ENCODE measurements around the gene PIK3C2G.
"Not testable (repeated sequence)": the region's sequence is repeated elsewhere in the genome, so short reads cannot be mapped to it uniquely, and the experiment has no call there.

The PIK3C2G gene

GRCh38 chr12:18479256-18479655, 217.9 kb downstream of the PIK3C2G start:
- no peak for DNase-seq

DNA sequence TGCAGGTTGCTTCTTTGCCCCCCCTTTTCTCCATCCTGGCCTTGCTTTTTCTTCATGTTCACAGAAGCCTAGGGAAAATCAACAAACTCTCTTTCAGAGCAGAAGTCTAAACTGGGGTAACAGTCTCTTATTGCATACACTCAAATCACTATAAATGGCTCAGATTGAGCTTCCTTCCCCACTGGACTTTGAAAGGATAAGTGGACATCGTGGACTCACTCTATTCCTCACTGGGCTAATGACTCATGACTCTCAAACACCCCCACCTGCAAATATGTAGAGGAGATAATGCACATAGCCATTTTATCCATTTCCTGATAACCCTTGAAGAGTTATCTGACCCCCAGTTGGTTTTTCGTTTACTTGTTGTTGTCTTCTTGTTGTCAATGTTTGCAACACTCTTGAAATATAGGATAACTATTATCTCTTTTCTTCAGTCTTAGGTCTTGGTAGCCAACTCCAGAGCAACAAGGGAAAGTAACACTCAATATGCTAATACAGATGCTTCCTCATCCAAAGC, 221.3 kb downstream of the PIK3C2G start:
- no peak for DNase-seq

DNA sequence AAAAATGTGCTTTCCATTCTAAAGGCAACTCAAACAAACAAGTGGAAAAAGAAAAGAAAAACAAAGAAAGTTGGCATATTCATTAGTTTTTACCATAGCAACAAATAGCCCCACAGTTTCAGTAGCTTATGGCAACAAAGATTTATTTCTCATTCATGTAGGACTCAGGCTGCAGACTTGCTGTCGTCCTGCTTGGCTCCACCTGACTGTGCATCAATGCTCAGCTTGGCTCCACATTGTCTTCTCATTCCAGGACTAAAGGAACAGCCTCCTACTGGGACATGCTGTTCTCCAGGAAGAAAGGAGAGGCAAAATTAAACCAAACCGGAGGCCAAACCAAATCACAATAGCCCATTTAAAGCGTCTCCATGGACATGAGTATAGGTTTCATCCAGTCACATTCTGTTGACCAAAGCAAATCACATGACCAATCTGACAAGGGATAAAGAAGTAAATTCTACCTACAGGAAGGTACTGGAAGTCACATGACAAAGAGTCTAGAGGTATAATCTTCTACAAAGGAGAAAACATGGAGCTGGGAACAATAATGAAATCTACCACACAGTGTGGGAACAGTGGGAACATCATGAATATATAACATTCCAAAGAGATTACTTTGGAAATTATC, 222.5 kb downstream of the PIK3C2G start:
- DNase-seq = no peak

- DNase-seq = no peak
Observed at GRCh38 chr12:18486036-18486435, 224.7 kb downstream of the PIK3C2G start.

DNA sequence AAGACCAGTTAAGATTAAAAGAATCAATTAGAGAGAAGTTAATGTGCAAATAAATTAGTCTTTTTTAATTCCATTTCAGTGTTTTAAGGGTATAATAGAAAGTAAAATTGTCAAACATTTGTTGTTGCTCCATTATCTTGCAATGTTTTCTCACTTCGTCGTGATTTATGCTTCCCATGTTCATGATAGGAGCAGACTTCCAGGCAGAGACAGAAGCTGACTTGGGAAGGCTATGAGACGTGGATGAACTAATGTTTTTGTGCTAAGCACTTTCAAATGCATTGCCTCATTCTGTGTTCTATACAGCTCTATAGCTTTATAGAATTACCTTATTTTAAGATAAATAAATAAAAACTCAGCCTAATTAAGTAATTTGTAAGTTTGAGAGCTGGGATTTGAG, 226.2 kb downstream of the PIK3C2G start:
- no peak for DNase-seq

DNA sequence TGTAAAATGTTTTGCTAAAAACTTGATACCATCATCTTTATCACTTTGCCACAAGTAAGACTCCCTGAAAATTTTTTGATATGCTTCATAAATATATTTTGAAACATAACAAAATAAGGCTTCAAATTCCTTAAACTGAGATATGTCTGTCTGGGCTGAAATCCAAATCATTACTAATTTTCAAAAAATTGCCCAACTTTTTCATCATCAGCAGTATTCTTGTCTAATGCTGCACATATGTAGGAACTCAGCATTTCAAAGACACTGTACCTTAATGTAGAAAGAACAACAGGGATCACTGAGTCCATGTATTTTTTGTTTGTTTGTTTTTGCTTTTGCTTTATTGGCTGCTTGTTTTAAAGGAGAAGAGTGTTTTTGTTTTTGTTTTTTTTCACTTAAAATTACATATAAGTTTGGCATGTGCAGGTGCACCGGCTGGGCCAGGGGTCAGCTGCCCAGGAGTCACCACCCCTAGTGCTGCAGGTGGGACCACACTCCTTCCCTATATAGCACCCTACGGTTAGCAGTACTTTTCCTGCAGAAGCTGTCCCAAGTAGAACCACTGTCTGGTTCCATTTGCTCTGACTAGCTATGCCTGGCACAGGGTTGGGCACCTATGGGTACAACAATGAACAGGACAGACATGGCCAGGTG, 231.2 kb downstream of the PIK3C2G start:
- no peak for DNase-seq

- DNase-seq = no peak
Observed at GRCh38 chr12:18496156-18496555, 234.8 kb downstream of the PIK3C2G start.

- not testable (repeated sequence) for DNase-seq
Observed at GRCh38 chr12:18500160-18500574, 238.8 kb downstream of the PIK3C2G start.

DNA sequence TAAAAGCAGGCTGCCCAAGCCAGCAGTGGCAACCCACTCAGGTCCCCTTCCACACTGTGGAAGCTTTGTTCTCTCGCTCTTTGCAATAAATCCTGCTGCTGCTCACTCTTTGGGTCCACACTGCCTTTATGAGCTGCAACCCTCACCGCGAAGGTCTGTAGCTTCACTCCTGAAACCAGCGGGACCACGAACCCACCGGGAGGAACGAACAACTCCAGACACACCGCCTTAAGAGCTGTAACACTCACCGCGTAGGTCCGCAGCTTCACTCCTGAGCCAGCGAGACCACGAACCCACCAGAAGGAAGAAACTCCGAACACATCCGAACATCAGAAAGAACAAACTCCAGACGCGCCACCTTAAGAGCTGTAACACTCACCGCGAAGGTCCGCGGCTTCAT, 239.4 kb downstream of the PIK3C2G start:
- not testable (repeated sequence) for DNase-seq

- no peak for DNase-seq
Observed at GRCh38 chr12:18502422-18502968, 241.2 kb downstream of the PIK3C2G start.

- DNase-seq = no peak
Observed at GRCh38 chr12:18521461-18521860, 260.1 kb downstream of the PIK3C2G start.

DNA sequence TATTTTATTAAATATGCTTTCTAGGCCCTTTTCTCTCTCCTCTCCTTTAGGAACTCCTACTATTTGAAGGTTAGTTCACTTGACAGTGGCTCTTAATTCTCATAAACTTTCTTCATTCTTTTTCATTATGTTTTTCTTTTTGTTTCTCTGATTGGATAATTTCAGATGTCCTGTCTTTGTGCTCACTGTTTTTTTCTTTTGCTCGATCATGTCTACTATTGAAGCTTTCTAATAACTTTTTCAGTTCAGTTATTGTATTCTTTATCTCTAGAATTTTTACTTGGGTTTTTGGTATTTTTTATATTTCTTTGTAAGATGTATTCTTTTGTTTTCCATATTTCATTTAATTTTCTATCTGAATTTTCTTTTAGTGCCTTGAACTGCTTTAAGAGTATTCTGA, 261.5 kb downstream of the PIK3C2G start:
- DNase-seq = no peak

DNA sequence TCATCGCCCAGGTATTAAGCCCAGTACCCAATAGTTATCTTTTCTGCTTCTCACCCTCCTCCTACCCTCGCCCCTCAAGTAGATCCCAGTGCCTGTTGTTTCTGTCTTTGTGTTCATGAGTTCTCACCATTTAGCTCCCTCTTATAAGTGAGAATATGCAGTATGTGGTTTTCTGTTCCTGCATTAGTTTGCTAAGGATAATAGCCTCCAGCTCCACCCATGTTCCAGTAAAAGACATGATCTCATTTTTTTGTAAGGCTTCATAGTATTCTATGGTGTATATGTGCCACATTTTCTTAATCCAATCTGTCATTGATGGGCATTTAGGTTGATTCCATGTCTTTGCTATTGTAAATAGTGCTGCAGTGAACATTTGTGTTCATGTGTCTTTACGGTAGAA, 281.2 kb downstream of the PIK3C2G start:
- not testable (repeated sequence) for DNase-seq

DNA sequence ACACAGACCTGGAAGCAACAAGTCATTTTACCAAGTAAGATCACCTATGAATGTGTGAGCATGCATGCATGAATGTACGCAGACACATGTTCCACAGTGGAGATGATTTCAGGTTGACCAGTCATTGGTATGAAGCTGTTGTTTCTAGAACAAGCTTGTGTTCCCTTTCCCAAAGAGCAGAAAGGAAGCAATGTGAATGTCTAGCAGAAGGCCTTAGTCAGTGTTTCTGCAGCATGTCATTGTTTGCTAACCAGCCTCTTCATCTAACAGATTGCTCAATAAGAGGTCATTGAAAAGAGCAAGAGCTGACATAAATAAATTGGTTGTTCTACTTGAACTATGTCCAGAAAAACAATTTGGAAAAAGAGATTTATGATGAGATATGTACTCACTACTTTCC, 285.1 kb downstream of the PIK3C2G start:
- no peak for DNase-seq

DNA sequence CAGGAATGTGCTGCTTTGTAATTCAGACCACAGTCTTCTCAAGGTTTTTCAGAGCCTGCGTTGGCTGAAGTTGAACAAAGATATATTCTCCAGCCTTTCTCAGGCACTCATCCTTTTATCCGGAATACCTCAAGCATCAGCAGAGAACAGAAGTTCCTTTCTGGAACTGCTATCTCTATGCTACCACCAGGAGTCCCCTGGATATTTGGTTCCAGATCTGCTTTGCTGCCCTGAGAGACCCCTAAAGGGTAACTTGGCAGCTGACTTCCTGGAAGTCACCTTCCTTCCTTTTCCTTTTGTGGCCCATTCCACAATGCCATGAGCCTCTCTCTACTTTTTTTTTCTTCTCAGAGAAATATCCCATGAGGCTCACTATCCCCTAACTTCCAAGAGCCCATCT, 288.3 kb downstream of the PIK3C2G start:
- DNase-seq = no peak

- no peak for DNase-seq
Observed at GRCh38 chr12:18551106-18551505, 289.8 kb downstream of the PIK3C2G start.

DNA sequence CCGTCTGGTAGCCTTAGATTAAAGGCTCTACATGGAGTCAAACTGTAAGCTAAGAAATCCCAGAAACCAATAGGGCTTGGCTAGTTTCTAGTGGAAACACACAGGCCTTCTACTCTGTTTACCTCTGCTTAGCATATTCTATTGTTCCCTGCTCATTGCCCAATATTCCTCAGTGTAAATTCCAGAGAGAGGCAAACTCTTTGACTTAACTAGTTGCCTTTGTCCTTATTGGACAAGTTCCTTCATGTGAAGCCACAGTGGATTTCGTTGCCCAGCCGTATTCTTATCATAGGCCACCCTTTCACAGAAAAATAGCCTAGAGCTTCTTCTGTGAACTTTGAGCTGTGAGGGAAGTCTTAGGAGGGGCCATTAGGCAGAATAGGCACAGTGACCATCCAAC, 290.4 kb downstream of the PIK3C2G start:
- no peak for DNase-seq

- no peak for DNase-seq
Observed at GRCh38 chr12:18552829-18553228, 291.5 kb downstream of the PIK3C2G start.

GRCh38 chr12:18556161-18556560, 294.8 kb downstream of the PIK3C2G start:
- DNase-seq = no peak

DNA sequence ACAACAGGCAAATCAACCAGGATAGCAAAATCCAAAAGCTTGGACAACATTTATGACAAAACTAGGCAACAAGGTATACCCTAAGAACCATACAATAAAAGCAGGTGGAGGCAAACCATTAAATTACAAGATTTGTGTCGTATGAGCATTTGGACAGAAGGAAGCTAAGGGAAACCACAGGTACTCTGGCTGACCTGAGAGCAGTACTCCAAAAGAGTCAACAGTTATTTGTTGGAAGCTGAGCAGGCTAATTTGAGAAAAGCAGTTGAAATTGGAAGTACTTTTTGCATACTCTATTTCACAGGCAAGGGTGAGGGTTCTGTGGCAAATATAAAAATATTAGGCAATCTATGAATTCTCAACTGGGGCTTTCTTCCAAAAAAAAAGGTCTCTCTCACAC, 297.9 kb downstream of the PIK3C2G start:
- no peak for DNase-seq

GRCh38 chr12:18562531-18562930, 301.2 kb downstream of the PIK3C2G start:
- DNase-seq = no peak

- no peak for DNase-seq
Observed at GRCh38 chr12:18564306-18564705, 303.0 kb downstream of the PIK3C2G start.

DNA sequence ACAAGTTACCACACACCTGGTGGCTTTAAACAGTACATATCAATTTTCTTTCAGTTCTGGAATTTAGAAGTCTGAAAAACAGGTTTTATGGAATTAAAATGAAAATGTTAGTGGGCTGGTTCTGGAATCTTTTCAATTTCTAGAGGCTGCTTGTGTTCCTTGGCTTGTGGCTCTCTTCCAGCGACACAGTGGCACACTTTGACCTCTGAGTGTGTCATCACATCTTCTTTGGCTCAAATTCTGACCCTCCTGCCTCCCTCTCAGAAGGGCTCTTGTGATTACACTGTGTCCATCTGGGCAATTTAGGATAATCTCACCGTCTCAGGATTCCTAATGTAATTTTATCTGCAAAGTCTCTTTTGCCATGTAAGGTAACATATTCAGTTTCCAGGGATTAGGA, 306.5 kb downstream of the PIK3C2G start:
- DNase-seq = no peak

DNA sequence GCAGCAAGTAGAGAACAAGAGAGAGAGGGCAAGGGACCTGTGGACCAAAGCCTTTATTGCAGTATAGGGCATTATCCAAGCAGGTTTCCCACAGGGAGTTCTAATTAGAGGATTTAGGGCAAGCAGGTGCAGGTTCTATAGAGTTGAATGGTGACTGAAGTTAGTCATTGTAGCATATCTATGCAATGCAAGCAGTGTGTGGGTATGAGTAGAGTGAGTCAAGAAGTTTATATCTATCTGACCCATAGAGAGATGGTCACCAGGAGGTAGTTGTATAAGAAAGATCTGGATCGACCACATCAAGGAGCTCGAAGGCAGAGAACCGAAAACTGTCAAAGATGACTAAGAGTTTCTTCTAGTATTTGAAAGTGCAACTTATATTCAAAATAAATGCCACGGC, 309.2 kb downstream of the PIK3C2G start:
- no peak for DNase-seq

Data from stimulated activated naive CD4-positive, alpha-beta T cell treated with Interleukin-2 at 50 U/mL for 16 hours (primary cell).